Measurements from ENCODE around the gene ENOX2. TPM values are rescaled to one million over a fixed set of nuclear protein-coding genes. Genes with fewer than 3 reads are reported as not detected.

The ENOX2 gene
- total and polyA plus RNA-seq, 2 donors (not counting 1 experiment from before 2014, with no cell fraction given), result 7.6 to 12.9 TPM

GRCh38 chrX:130896802-130897501 lies 6.1 kb downstream of the ENOX2 start:
- Histone ChIP-seq H3K27ac (ENCODE audit: insufficient read depth, low read length) (no peak overlapping the region), H3K9me3 (ENCODE audit: control insufficient read depth, insufficient read depth, low read depth, low read length) (no peaks in the 10 kb centered on the region), H3K79me2 (ENCODE audit: control insufficient read depth, insufficient read depth, low read length) (no peaks in the 10 kb centered on the region), H3K4me2 (ENCODE audit: extremely low read depth, insufficient read depth, low read length) (no peak overlapping the region), H3K27me3 (ENCODE audit: control insufficient read depth, insufficient read depth, low read length) (no peaks in the 10 kb centered on the region), H2AFZ (ENCODE audit: low read length) (no peak overlapping the region), H3K36me3 (ENCODE audit: control insufficient read depth, insufficient read depth, low read length) (no peaks in the 10 kb centered on the region), H3K9ac (ENCODE audit: insufficient read depth, low read length) (no peak overlapping the region), H4K20me1 (ENCODE audit: control insufficient read depth, extremely low read depth, insufficient read depth, low read length) (no peaks in the 10 kb centered on the region), H3K4me1 (ENCODE audit: control insufficient read depth, extremely low read depth, insufficient read depth, low read length) (no peaks in the 10 kb centered on the region), H3K4me3 (replicated peaks in 1 of 4; ENCODE audit: control extremely low read depth in 1 of 4, insufficient read depth in 1 of 4, low read depth in 3 of 4, low read length in 4 of 4) (no peak overlapping the region)
- TF ChIP-seq CTCF (conservative IDR thresholded peaks at IDR 0.05 in 1 of 2, IDR thresholded peaks at IDR 0.05 in 1 of 2; ENCODE audit: low read depth in 1 of 2, low read length in 2 of 2) (no peak), EZH2 (IDR thresholded peaks at IDR 0.05; ENCODE audit: low read length, missing control alignments) (no peak)
- peak; percentile 40 to 53 for DNase-seq (ENCODE audit: low read depth in 2 of 2)

GRCh38 chrX:130896026-130896425 lies 7.0 kb downstream of the ENOX2 start:
- no peaks in the 10 kb centered on the region for H3K4me1 ChIP-seq (ENCODE audit: control insufficient read depth, extremely low read depth, insufficient read depth, low read length)
- no peak for DNase-seq (ENCODE audit: low read depth in 2 of 2)
- no peak overlapping the region for H3K4me3 ChIP-seq (replicated peaks in 1 of 4; ENCODE audit: control extremely low read depth in 1 of 4, insufficient read depth in 1 of 4, low read depth in 3 of 4, low read length in 4 of 4)
- no peak overlapping the region for H3K27ac ChIP-seq (ENCODE audit: insufficient read depth, low read length)
- H3K9ac ChIP-seq (ENCODE audit: insufficient read depth, low read length), result no peak overlapping the region
- H4K20me1 ChIP-seq (ENCODE audit: control insufficient read depth, extremely low read depth, insufficient read depth, low read length), result no peaks in the 10 kb centered on the region
- H3K4me2 ChIP-seq (ENCODE audit: extremely low read depth, insufficient read depth, low read length), result no peak overlapping the region
- no peaks in the 10 kb centered on the region for H3K79me2 ChIP-seq (ENCODE audit: control insufficient read depth, insufficient read depth, low read length)
- no peak overlapping the region for H2AFZ ChIP-seq (ENCODE audit: low read length)
- H3K27me3 ChIP-seq (ENCODE audit: control insufficient read depth, insufficient read depth, low read length), result no peaks in the 10 kb centered on the region
- H3K36me3 ChIP-seq (ENCODE audit: control insufficient read depth, insufficient read depth, low read length), result no peaks in the 10 kb centered on the region
- TF ChIP-seq EZH2 (IDR thresholded peaks at IDR 0.05; ENCODE audit: low read length, missing control alignments) (no peak), CTCF (conservative IDR thresholded peaks at IDR 0.05 in 1 of 2, IDR thresholded peaks at IDR 0.05 in 1 of 2; ENCODE audit: low read depth in 1 of 2, low read length in 2 of 2) (no peak)
- no peaks in the 10 kb centered on the region for H3K9me3 ChIP-seq (ENCODE audit: control insufficient read depth, insufficient read depth, low read depth, low read length)

DNA sequence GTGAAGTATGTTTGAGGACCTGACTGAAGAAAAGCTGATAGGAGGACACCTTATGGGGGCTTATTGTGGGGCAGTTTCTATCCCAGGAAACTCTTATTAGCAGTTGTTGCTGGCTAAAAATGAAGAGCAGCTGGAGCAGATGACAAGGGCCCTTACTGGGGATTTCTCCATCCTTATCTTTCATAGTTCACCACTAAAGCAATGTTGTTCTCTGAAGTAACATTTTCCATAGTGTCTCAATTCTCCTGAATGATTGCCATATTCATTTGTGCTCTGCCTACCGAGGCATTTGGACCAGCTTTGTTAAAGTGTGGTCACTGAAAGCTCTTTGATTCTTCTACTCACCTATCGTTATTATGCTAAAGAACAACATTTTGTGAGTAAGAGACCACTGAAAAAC lies 7.7 kb downstream of the ENOX2 start:
- Histone ChIP-seq H3K4me2 (ENCODE audit: extremely low read depth, insufficient read depth, low read length) (no peak overlapping the region), H3K27me3 (ENCODE audit: control insufficient read depth, insufficient read depth, low read length) (no peaks in the 10 kb centered on the region), H3K9me3 (ENCODE audit: control insufficient read depth, insufficient read depth, low read depth, low read length) (no peaks in the 10 kb centered on the region), H3K4me1 (ENCODE audit: control insufficient read depth, extremely low read depth, insufficient read depth, low read length) (no peaks in the 10 kb centered on the region), H3K9ac (ENCODE audit: insufficient read depth, low read length) (no peak overlapping the region), H3K79me2 (ENCODE audit: control insufficient read depth, insufficient read depth, low read length) (no peaks in the 10 kb centered on the region), H3K27ac (ENCODE audit: insufficient read depth, low read length) (no peak overlapping the region), H2AFZ (ENCODE audit: low read length) (no peak overlapping the region), H3K36me3 (ENCODE audit: control insufficient read depth, insufficient read depth, low read length) (no peaks in the 10 kb centered on the region), H3K4me3 (replicated peaks in 1 of 4; ENCODE audit: control extremely low read depth in 1 of 4, insufficient read depth in 1 of 4, low read depth in 3 of 4, low read length in 4 of 4) (no peak overlapping the region), H4K20me1 (ENCODE audit: control insufficient read depth, extremely low read depth, insufficient read depth, low read length) (no peaks in the 10 kb centered on the region)
- TF ChIP-seq EZH2 (IDR thresholded peaks at IDR 0.05; ENCODE audit: low read length, missing control alignments) (no peak), CTCF (conservative IDR thresholded peaks at IDR 0.05 in 1 of 2, IDR thresholded peaks at IDR 0.05 in 1 of 2; ENCODE audit: low read depth in 1 of 2, low read length in 2 of 2) (no peak)
- DNase-seq (ENCODE audit: low read depth in 2 of 2), result peak in 1 of 2 donors; percentile 31

Measured in fibroblast of lung (primary cell).